H9 (cell line): ENCODE data around the gene GTF3A. TPM values are rescaled to one million over a fixed set of nuclear protein-coding genes. Genes with fewer than 3 reads are reported as not detected.

Experiments
- DNase-seq: peaks from one replicate; pipeline ENCODE4 v3.0.0-alpha.2; 2017
- H2AFZ ChIP-seq: one replicate; pipeline ENCODE4 v1.6.1; 2013; ENCODE audit warnings: mild to moderate bottlenecking, low read length, control low read depth, moderate library complexity
- H2AK5ac ChIP-seq: 2 replicates; pipeline ENCODE4 v1.6.1; 2013; ENCODE audit warnings: low read length, control low read depth, mixed read lengths; ENCODE audit not compliant: insufficient read length
- H2BK120ac ChIP-seq: one replicate; pipeline ENCODE4 v1.6.1; 2013; ENCODE audit warnings: low read depth, mild to moderate bottlenecking, low read length, control low read depth, inconsistent platforms; ENCODE audit not compliant: poor library complexity, severe bottlenecking
- H2BK12ac ChIP-seq: 2 replicates; pipeline ENCODE4 v1.6.1; 2013; ENCODE audit warnings: low read length, control low read depth, mixed read lengths, low read depth; ENCODE audit not compliant: insufficient read length
- H2BK15ac ChIP-seq: 2 replicates; pipeline ENCODE4 v1.6.1; 2013; ENCODE audit warnings: low read depth, low read length, control low read depth
- H2BK20ac ChIP-seq: one replicate; pipeline ENCODE4 v1.6.1; 2013; ENCODE audit warnings: low read depth, mild to moderate bottlenecking, low read length, control low read depth, inconsistent platforms; ENCODE audit not compliant: poor library complexity, severe bottlenecking
- H2BK5ac ChIP-seq: 2 replicates; pipeline ENCODE4 v1.6.1; 2013; ENCODE audit warnings: low read length, control low read depth, mixed read lengths; ENCODE audit not compliant: insufficient read length
- H3K14ac ChIP-seq: 2 replicates; pipeline ENCODE4 v1.6.1; 2013; ENCODE audit warnings: low read length, control low read depth; ENCODE audit not compliant: insufficient read depth
- H3K18ac ChIP-seq: 2 replicates; pipeline ENCODE4 v1.6.1; 2013; ENCODE audit warnings: low read depth, mild to moderate bottlenecking, mixed read lengths, low read length, control low read depth; ENCODE audit not compliant: insufficient read length
- H3K23ac ChIP-seq: 2 replicates; pipeline ENCODE4 v1.6.1; 2013; ENCODE audit warnings: low read length, control low read depth, mixed read lengths, low read depth; ENCODE audit not compliant: insufficient read length
- H3K23me2 ChIP-seq: 2 replicates; pipeline ENCODE4 v1.6.1; 2013; ENCODE audit warnings: low read depth, mild to moderate bottlenecking, mixed read lengths, low read length, control low read depth; ENCODE audit not compliant: insufficient read length, poor library complexity, severe bottlenecking
- H3K27ac ChIP-seq: 2 replicates; pipeline ENCODE4 v1.5.1; 2013; ENCODE audit warnings: low read length, control low read depth, mixed read lengths, low read depth; ENCODE audit not compliant: insufficient read length
- H3K27me3 ChIP-seq: 2 replicates; pipeline ENCODE4 v1.6.1; 2013; ENCODE audit warnings: low read length, control low read depth, inconsistent platforms; ENCODE audit not compliant: insufficient read depth
- H3K4ac ChIP-seq: 2 replicates; pipeline ENCODE4 v1.6.1; 2013; ENCODE audit warnings: low read depth, mild to moderate bottlenecking, control low read depth, inconsistent platforms, low read length, moderate library complexity
- H3K4me1 ChIP-seq: 2 replicates; pipeline ENCODE4 v1.6.1; 2013; ENCODE audit warnings: low read length, control low read depth, inconsistent platforms; ENCODE audit not compliant: insufficient read depth
- H3K4me2 ChIP-seq: 2 replicates; pipeline ENCODE4 v1.6.1; 2013; ENCODE audit warnings: low read length, control low read depth, mixed read lengths; ENCODE audit not compliant: insufficient read length, insufficient read depth
- H3K56ac ChIP-seq: 2 replicates; pipeline ENCODE4 v1.6.1; 2013; ENCODE audit warnings: low read depth, mild to moderate bottlenecking, mixed read lengths, low read length, control low read depth; ENCODE audit not compliant: insufficient read length
- H3K79me1 ChIP-seq: 2 replicates; pipeline ENCODE4 v1.6.1; 2013; ENCODE audit warnings: low read depth, mild to moderate bottlenecking, moderate library complexity, low read length, control low read depth, inconsistent platforms; ENCODE audit not compliant: insufficient read depth, poor library complexity, severe bottlenecking
- H3K79me2 ChIP-seq: 2 replicates; pipeline ENCODE4 v1.6.1; 2013; ENCODE audit warnings: low read length, control low read depth, inconsistent platforms; ENCODE audit not compliant: insufficient read depth
- H3K9ac ChIP-seq: 2 replicates; pipeline ENCODE4 v1.6.1; 2013; ENCODE audit warnings: low read length, control low read depth, mixed read lengths; ENCODE audit not compliant: insufficient read length; ENCODE audit errors: extremely low read depth
- H3K9me3 ChIP-seq: one replicate; pipeline ENCODE4 v1.6.1; 2013; ENCODE audit warnings: low read depth, low read length, inconsistent platforms; ENCODE audit not compliant: control insufficient read depth
- H3T11ph ChIP-seq: one replicate; pipeline ENCODE4 v1.6.1; 2013; ENCODE audit warnings: mild to moderate bottlenecking, low read length, control low read depth, inconsistent platforms
- H4K20me1 ChIP-seq: one replicate; pipeline ENCODE4 v1.6.1; 2013; ENCODE audit not compliant: control insufficient read depth, insufficient read length, insufficient read depth
- H4K5ac ChIP-seq: 2 replicates; pipeline ENCODE4 v1.6.1; 2013; ENCODE audit warnings: low read depth, mild to moderate bottlenecking, mixed read lengths, low read length, control low read depth; ENCODE audit not compliant: insufficient read length
- H4K8ac ChIP-seq: replicated peaks from 2 replicates; pipeline ENCODE4 v1.6.1; 2013; ENCODE audit warnings: low read length, control low read depth, mixed read lengths, low read depth; ENCODE audit not compliant: insufficient read length
- H4K91ac ChIP-seq: 2 replicates; pipeline ENCODE4 v1.6.1; 2013; ENCODE audit warnings: low read depth, mild to moderate bottlenecking, moderate library complexity, mixed read lengths, low read length, control low read depth; ENCODE audit not compliant: insufficient read length
- H3K27ac Mint-ChIP-seq, 3 experiments: 2 replicates in 2 of 3; 3 replicates in 1 of 3; pipeline ENCODE4 v1.8.0; 2020 to 2021; ENCODE audit warnings: mixed read lengths in 3 of 3, mild to moderate bottlenecking in 1 of 3, moderate library complexity in 1 of 3
- H3K27me3 Mint-ChIP-seq: 2 replicates; pipeline ENCODE4 v1.8.0; 2021; ENCODE audit warnings: low read depth, mild to moderate bottlenecking, moderate library complexity, mixed read lengths
- H3K36me3 Mint-ChIP-seq, 3 experiments: 2 replicates in 2 of 3; 3 replicates in 1 of 3; pipeline ENCODE4 v1.8.0; 2020 to 2021; ENCODE audit warnings: low read depth in 3 of 3, mixed read lengths in 3 of 3; ENCODE audit not compliant: insufficient read depth in 1 of 3
- H3K4me1 Mint-ChIP-seq, 2 experiments: 2 replicates each; pipeline ENCODE4 v1.8.0; 2020; ENCODE audit warnings: mixed read lengths in 2 of 2
- H3K4me3 Mint-ChIP-seq, 2 experiments: 2 replicates in 1 of 2; 3 replicates in 1 of 2; pipeline ENCODE4 v1.8.0; 2020 to 2021; ENCODE audit warnings: mild to moderate bottlenecking in 2 of 2, mixed read lengths in 2 of 2, moderate library complexity in 1 of 2
- H3K9me3 Mint-ChIP-seq, 2 experiments: 2 replicates in 1 of 2; 3 replicates in 1 of 2; pipeline ENCODE4 v1.8.0; 2020; ENCODE audit warnings: mild to moderate bottlenecking in 2 of 2, mixed read lengths in 2 of 2, moderate library complexity in 1 of 2
- WGBS: extraction: QIAGEN DNeasy Blood & Tissue Kit; methylation state at CpG from one replicate; pipeline ENCODE4 v1.1.7; 2013; ENCODE audit warnings: missing lambda C conversion rate, low lambda C conversion rate, mixed read lengths; ENCODE audit not compliant: insufficient read length; ENCODE audit errors: extremely low coverage; 5-methylcytosine and 5-hydroxymethylcytosine counted together
- total RNA-seq: library from RNA; stranded (reverse); gene quantifications from 2 replicates; pipeline ENCODE4 v1.2.1, GENCODE V29; 2021
- TF ChIP-seq, protein P1 (sequence below): fragments of 200-600 bp; sonication (generic); conservative IDR thresholded peaks from 3 replicates; pipeline ENCODE4 v1.8.0; 2021; ENCODE audit warnings: antibody characterized with exemption, mild to moderate bottlenecking

GTF3A gene
- total RNA-seq, 1 experiment from 2014 or later, result 70.0 TPM

DNA sequence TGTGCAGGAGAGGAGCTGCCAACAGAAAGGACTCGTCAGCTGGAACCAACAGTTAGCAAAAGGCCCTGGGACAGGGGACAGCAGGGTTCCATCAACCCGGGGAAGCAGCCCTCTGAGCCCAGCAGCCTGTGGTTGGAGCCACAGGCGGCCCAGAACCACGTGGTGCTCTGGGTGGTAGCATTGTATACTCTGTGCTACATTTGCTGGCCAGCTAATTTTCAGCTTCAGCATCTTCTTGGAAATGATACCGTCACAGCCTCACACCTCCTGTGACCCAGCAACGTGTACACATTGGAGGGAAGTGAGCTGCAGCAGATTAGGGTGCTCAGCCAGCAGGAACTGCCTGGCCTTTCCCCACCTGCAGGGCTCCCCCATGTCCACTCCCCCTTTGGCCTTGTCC, 39.1 kb downstream of the GTF3A start:
- Mint-ChIP-seq H3K4me1 (peaks cover 0 to 2% of the 10 kb centered on the region in 2 experiments; a peak in 1 of 4 replicates), H3K4me3 (no peak overlapping the region), H3K27me3 (peaks cover 9% of the 10 kb centered on the region), H3K9me3 (0 out of 5 replicates have a peak, but pooled peaks cover 0 to under 1% of the 10 kb centered on the region in 2 experiments), H3K36me3 (no peaks in the 10 kb centered on the region), H3K27ac (no peak overlapping the region)
- Histone ChIP-seq H3K4me1 (no peaks in the 10 kb centered on the region), H3K4me2 (no peak overlapping the region), H3K9ac (no peak overlapping the region), H3K79me1 (no peaks in the 10 kb centered on the region), H4K91ac (no peak overlapping the region), H3K56ac (no peak overlapping the region), H4K8ac (no peak overlapping the region), H3K23ac (no peak overlapping the region), H2AFZ (no peak overlapping the region), H2BK12ac (no peak overlapping the region), H2BK120ac (no peak overlapping the region), H3T11ph (no peak overlapping the region), H2BK15ac (no peak overlapping the region), H3K4ac (no peak overlapping the region), H4K20me1 (peaks cover 3% of the 10 kb centered on the region), H3K27me3 (no peaks in the 10 kb centered on the region), H4K5ac (no peak overlapping the region), H3K9me3 (no peaks in the 10 kb centered on the region), H2BK5ac (no peak overlapping the region), H3K27ac (no peak overlapping the region), H2AK5ac (no peak overlapping the region), H3K23me2 (no peaks in the 10 kb centered on the region), H2BK20ac (no peak overlapping the region), H3K18ac (no peak overlapping the region), H3K79me2 (no peaks in the 10 kb centered on the region), H3K14ac (no peak overlapping the region)
- no peak for DNase-seq
- WGBS, result no CpG with 5 or more reads among the region's 6 CpGs
- TF ChIP-seq, protein P1, sequence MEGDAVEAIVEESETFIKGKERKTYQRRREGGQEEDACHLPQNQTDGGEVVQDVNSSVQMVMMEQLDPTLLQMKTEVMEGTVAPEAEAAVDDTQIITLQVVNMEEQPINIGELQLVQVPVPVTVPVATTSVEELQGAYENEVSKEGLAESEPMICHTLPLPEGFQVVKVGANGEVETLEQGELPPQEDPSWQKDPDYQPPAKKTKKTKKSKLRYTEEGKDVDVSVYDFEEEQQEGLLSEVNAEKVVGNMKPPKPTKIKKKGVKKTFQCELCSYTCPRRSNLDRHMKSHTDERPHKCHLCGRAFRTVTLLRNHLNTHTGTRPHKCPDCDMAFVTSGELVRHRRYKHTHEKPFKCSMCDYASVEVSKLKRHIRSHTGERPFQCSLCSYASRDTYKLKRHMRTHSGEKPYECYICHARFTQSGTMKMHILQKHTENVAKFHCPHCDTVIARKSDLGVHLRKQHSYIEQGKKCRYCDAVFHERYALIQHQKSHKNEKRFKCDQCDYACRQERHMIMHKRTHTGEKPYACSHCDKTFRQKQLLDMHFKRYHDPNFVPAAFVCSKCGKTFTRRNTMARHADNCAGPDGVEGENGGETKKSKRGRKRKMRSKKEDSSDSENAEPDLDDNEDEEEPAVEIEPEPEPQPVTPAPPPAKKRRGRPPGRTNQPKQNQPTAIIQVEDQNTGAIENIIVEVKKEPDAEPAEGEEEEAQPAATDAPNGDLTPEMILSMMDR, result no peak
